ENCODE results near the gene TMPRSS7. TPM values are rescaled to one million over a fixed set of nuclear protein-coding genes. Genes with fewer than 3 reads are reported as not detected.

Gene TMPRSS7
- total and polyA plus RNA-seq, 2 of the 8 experiments (the other 6 are each of a cell fraction or from before 2014, with no cell fraction given): not detected

GRCh38 chr3:112078125-112079083 is 43.9 kb downstream of the TMPRSS7 start (continued):
- TF ChIP-seq CHD7 (IDR thresholded peaks at IDR 0.05; ENCODE audit: insufficient replicate concordance, low read length) (no peak), CEBPB (IDR thresholded peaks at IDR 0.05; ENCODE audit: low read depth, low read length) (no peak), MAX (IDR thresholded peaks at IDR 0.05) (no peak), CHD2 (IDR thresholded peaks at IDR 0.05; ENCODE audit: low read length) (no peak), CHD1 (IDR thresholded peaks at IDR 0.05; ENCODE audit: low read depth, low read length) (no peak), TAF7 (optimal IDR thresholded peaks at IDR 0.05; ENCODE audit: borderline replicate concordance, low read depth, low read length) (no peak)
